Loucy (cell line): Measurements from ENCODE around the gene CCBE1.

Experiments
- CTCF ChIP-seq: fragments of 200-600 bp; sonication (generic); conservative IDR thresholded peaks from 2 replicates; pipeline ENCODE4 v1.5.1; 2014; ENCODE audit warnings: mild to moderate bottlenecking, antibody characterized with exemption, low read length
- EZH2phosphoT487 ChIP-seq: fragments of 200-600 bp; IDR thresholded peaks from 2 replicates; pipeline ENCODE4 v1.6.1; 2018; ENCODE audit warnings: antibody characterized with exemption, mild to moderate bottlenecking, moderate library complexity, borderline replicate concordance

GRCh38 chr18:59516356-59517155 lies 180.7 kb downstream of the CCBE1 start:
- TF ChIP-seq CTCF, result no peak
- TF ChIP-seq EZH2phosphoT487, result no peak
